Thyroid gland (tissue), 4 donors: Measurements from ENCODE around the gene ST7L. TPM values are rescaled to one million over a fixed set of nuclear protein-coding genes. Genes with fewer than 3 reads are reported as not detected.

Source experiments
- DNase-seq, 2 donors: peaks; one replicate each; pipeline ENCODE4 v3.0.0-alpha.2; 2019
- H3K27ac ChIP-seq, 3 donors: fragments of 200-600 bp; sonication (generic); 1 replicate in 2 of 3; 2 replicates in 1 of 3; pipeline ENCODE4 v1.5.1; 2016 to 2019; ENCODE audit warnings: mild to moderate bottlenecking in 1 of 3, moderate library complexity in 1 of 3
- H3K27me3 ChIP-seq: fragments of 200-600 bp; sonication (generic); one replicate; pipeline ENCODE4 v1.5.1; 2019
- H3K36me3 ChIP-seq, 2 donors: fragments of 200-600 bp; sonication (generic); one replicate each; pipeline ENCODE4 v1.5.1; 2016 to 2019
- H3K4me1 ChIP-seq, 2 donors: fragments of 200-600 bp; sonication (generic); one replicate each; pipeline ENCODE4 v1.5.1; 2017 to 2019
- H3K4me3 ChIP-seq, 3 donors: fragments of 200-600 bp; sonication (generic); replicated peaks in 1 of 3; 1 replicate in 2 of 3; 2 replicates in 1 of 3; pipeline ENCODE4 v1.5.1; 2016; ENCODE audit warnings: mild to moderate bottlenecking in 1 of 3
- H3K9me3 ChIP-seq: fragments of 200-600 bp; sonication (generic); one replicate; pipeline ENCODE4 v1.5.1; 2017
- CTCF ChIP-seq, 6 experiments: fragments of 200-600 bp in 3 of 6; fragments of 450-650 bp in 3 of 6; sonication (generic) in 3 of 6; IDR thresholded peaks; one replicate each; pipeline ENCODE4 v1.5.1; 2016 to 2019; ENCODE audit warnings: antibody characterized with exemption in 6 of 6, mild to moderate bottlenecking in 2 of 6, inconsistent platforms in 1 of 6, moderate library complexity in 1 of 6
- POLR2A ChIP-seq, 2 donors: fragments of 450-650 bp; IDR thresholded peaks; one replicate each; pipeline ENCODE4 v1.6.1; 2017; ENCODE audit warnings: antibody characterized with exemption in 2 of 2, mild to moderate bottlenecking in 2 of 2, moderate library complexity in 1 of 2
- WGBS, 2 donors: methylation state at CpG; one replicate each; pipeline ENCODE4 v1.1.5; 2017; 5-methylcytosine and 5-hydroxymethylcytosine counted together
- intact Hi-C: fragments of 100-400 bp; cut with DNase I; formaldehyde crosslinking; loops from one replicate; pipeline ENCODE4 v1.15.1; 2023
- total RNA-seq, 4 donors: library from RNA; depleted of rRNA; stranded (reverse); fragments of >200 nt; gene quantifications; one replicate each; pipeline ENCODE4 v1.2.3, GENCODE V29; 2016

Gene ST7L
- total RNA-seq, 4 donors from 2014 or later, result 27.3 to 46.4 (median 44.9) TPM

- peaks cover 0 to 8% of the 10 kb centered on the region in 2 donors for H3K4me1 ChIP-seq
- no peak overlapping the region for H3K4me3 ChIP-seq
- DNase-seq, result no peak
- WGBS, 2 donors, result 96 to 100% methylated on average over 1 of the region's 1 CpG
- TF ChIP-seq CTCF (IDR thresholded peaks at IDR 0.05) (no peak), POLR2A (IDR thresholded peaks at IDR 0.05) (no peak)
- no peak overlapping the region for H3K27ac ChIP-seq
- no peaks in the 10 kb centered on the region for H3K27me3 ChIP-seq
- H3K9me3 ChIP-seq, result no peaks in the 10 kb centered on the region
- intact Hi-C loops, result no loop called here
- H3K36me3 ChIP-seq, result peaks cover 0 to 4% of the 10 kb centered on the region in 2 donors
These were observed 53.1 kb downstream of the ST7L start for GRCh38 chr1:112565800-112566199.

GRCh38 chr1:112564081-112564480, 54.9 kb downstream of the ST7L start:
- DNase-seq, result no peak
- H3K27ac ChIP-seq, result no peak overlapping the region
- H3K27me3 ChIP-seq, result no peaks in the 10 kb centered on the region
- H3K4me1 ChIP-seq, result peaks cover 0 to 8% of the 10 kb centered on the region in 2 donors
- 94 to 97% methylated on average over 1 of the region's 1 CpG for WGBS, 2 donors
- intact Hi-C loops, result no loop called here
- no peaks in the 10 kb centered on the region for H3K36me3 ChIP-seq
- no peak overlapping the region for H3K4me3 ChIP-seq
- TF ChIP-seq CTCF (IDR thresholded peaks at IDR 0.05), result no peak
- no peak for TF ChIP-seq POLR2A (IDR thresholded peaks at IDR 0.05)
- no peaks in the 10 kb centered on the region for H3K9me3 ChIP-seq

- intact Hi-C loops, result no loop called here
- Histone ChIP-seq H3K9me3 (no peaks in the 10 kb centered on the region), H3K27me3 (no peaks in the 10 kb centered on the region), H3K27ac (no peak overlapping the region), H3K36me3 (no peaks in the 10 kb centered on the region), H3K4me3 (no peak overlapping the region), H3K4me1 (peaks cover 0 to 8% of the 10 kb centered on the region in 2 donors)
- DNase-seq, result no peak
- TF ChIP-seq CTCF (IDR thresholded peaks at IDR 0.05), result no peak
- TF ChIP-seq POLR2A (IDR thresholded peaks at IDR 0.05), result no peak
These were observed 55.6 kb downstream of the ST7L start for GRCh38 chr1:112563341-112563740.

GRCh38 chr1:112558634-112559033, 60.3 kb downstream of the ST7L start:
- H3K4me3 ChIP-seq, result no peak overlapping the region
- no peak for DNase-seq
- H3K9me3 ChIP-seq, result no peaks in the 10 kb centered on the region
- H3K36me3 ChIP-seq, result no peaks in the 10 kb centered on the region
- intact Hi-C loops, result no loop called here
- WGBS, 2 donors, result 91 to 92% methylated on average over 3 of the region's 3 CpGs
- TF ChIP-seq POLR2A (IDR thresholded peaks at IDR 0.05) (no peak), CTCF (IDR thresholded peaks at IDR 0.05) (no peak)
- H3K27ac ChIP-seq, result no peak overlapping the region
- H3K27me3 ChIP-seq, result no peaks in the 10 kb centered on the region
- H3K4me1 ChIP-seq, result peaks cover 0 to 1% of the 10 kb centered on the region in 2 donors

- WGBS, 2 donors, result 78 to 79% methylated on average over 1 of the region's 1 CpG
- H3K4me3 ChIP-seq, result no peak overlapping the region
- no peaks in the 10 kb centered on the region for H3K27me3 ChIP-seq
- no peak for DNase-seq
- TF ChIP-seq CTCF (IDR thresholded peaks at IDR 0.05), result no peak
- no peak for TF ChIP-seq POLR2A (IDR thresholded peaks at IDR 0.05)
- intact Hi-C loops, result no loop called here
- H3K36me3 ChIP-seq, result no peaks in the 10 kb centered on the region
- H3K27ac ChIP-seq, result no peak overlapping the region
- H3K4me1 ChIP-seq, result no peaks in the 10 kb centered on the region
- H3K9me3 ChIP-seq, result no peaks in the 10 kb centered on the region
These were observed 61.6 kb downstream of the ST7L start for GRCh38 chr1:112557385-112557784.
